ENCODE measurements around the gene PPM1L. TPM values are rescaled to one million over a fixed set of nuclear protein-coding genes. Genes with fewer than 3 reads are reported as not detected.

Gene PPM1L
- total RNA-seq, 1 experiment from 2014 or later = 13.2 TPM

DNA sequence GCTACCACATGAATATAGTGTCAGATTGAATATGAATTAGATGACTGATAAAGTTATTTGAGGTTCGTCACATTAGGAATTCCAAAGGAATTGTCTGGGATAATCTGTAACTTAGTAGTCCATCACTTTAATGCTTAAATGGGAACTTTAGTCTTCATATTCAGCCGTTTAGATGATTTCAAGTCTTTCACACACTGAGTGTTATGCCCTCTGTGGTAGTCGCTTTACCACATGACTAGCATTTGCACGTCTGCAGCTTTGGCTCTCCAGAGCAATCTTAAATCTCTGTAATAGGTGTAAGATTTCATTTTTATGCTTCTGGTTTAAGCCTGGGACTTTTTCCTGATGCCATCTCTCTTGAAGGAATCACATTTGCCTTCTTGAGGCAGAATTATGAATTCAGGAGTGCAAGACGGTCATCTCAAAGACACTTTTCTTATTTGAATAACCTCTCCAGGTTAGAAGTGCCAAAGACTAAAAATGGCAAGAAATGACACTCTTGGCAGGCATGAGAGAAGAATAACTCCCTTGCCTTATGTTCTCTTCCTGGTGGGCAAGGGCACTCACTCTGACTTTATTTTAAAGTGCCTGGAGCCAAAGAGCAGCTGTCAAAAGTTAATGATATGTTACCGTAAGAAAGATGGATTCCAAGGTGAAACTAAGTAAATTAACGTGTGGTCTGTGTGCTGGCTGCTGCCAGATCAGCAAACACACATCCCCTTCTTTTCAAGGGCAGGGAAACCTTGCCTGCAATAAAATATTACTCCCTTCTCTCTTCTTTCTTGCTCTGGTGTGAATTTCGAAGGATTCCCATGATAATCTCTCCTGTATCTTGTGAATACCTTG, 195.8 kb downstream of the PPM1L start:
- ChIA-PET POLR2A (no interaction called here), RAD21 (ENCODE audit: low non-redundant PET in 1 of 2, low total read pairs in 2 of 2, uncharacterized antibody in 2 of 2, unreplicated experiment in 2 of 2) (no interaction called here), CTCF (no interaction called here)
- Histone ChIP-seq H3K36me3 (ENCODE audit: control insufficient read depth in 1 of 2, insufficient read depth in 2 of 2, low read length in 2 of 2) (no peaks in the 10 kb centered on the region), H3K9ac (ENCODE audit: low read length) (no peak overlapping the region), H3K4me2 (ENCODE audit: low read length) (no peak overlapping the region), H2AFZ (ENCODE audit: low read depth, low read length, poor library complexity, severe bottlenecking) (no peak overlapping the region), H3K27ac (ENCODE audit: low read depth, low read length) (no peak overlapping the region), H3K79me2 (ENCODE audit: insufficient read depth, low read length) (no peaks in the 10 kb centered on the region), H4K20me1 (ENCODE audit: insufficient read depth) (no peaks in the 10 kb centered on the region), H3K9me2 (ENCODE audit: insufficient read depth) (no peaks in the 10 kb centered on the region; the same call in 1 of the 2 replicates), H3K4me3 (replicated peaks in 1 of 2; ENCODE audit: low read depth in 1 of 2, low read length in 2 of 2) (no peak overlapping the region), H3K4me1 (ENCODE audit: control insufficient read depth in 1 of 2, insufficient read depth in 2 of 2, low read length in 2 of 2) (no peaks in the 10 kb centered on the region), H3K27me3 (ENCODE audit: insufficient read depth, low read length) (no peaks in the 10 kb centered on the region), H3K9me3 (ENCODE audit: control insufficient read depth in 1 of 2, insufficient read depth in 1 of 2, low read depth in 1 of 2, low read length in 2 of 2) (no peaks in the 10 kb centered on the region)
- ATAC-seq (no peak), DNase-seq (ENCODE audit: low read depth, low spot score) (no peak)
- intact Hi-C loops (cut with micrococcal nuclease) = no loop called here
- no peak for TF ChIP-seq POLR2AphosphoS5 (IDR thresholded peaks at IDR 0.05; ENCODE audit: low read depth, low read length)
- BruUV-seq (replicated peaks) = no TSS peak

DNA sequence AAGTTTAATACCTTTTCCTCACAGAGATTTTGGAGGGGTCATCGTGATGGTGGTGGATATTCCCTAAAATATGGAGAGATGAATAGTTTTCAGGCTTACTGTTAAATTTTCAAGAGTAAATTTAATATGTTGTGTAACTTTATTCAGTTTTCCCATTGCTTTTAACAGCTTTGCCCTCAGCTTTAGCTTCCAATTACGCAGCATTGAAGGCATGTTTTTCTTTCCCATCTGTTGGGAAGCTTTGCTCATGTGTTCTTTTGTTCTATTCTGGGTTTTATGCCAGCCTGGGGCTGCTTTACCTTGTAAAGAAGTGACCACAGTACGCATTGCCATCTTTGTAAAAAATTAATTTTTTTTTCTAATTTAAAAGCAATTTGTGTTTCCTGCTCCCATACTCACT, 197.7 kb downstream of the PPM1L start:
- no peaks in the 10 kb centered on the region for H3K36me3 ChIP-seq (ENCODE audit: control insufficient read depth in 1 of 2, insufficient read depth in 2 of 2, low read length in 2 of 2)
- ChIA-PET POLR2A (no interaction called here), RAD21 (ENCODE audit: low non-redundant PET in 1 of 2, low total read pairs in 2 of 2, uncharacterized antibody in 2 of 2, unreplicated experiment in 2 of 2) (no interaction called here), CTCF (no interaction called here)
- H3K79me2 ChIP-seq (ENCODE audit: insufficient read depth, low read length) = no peaks in the 10 kb centered on the region
- H2AFZ ChIP-seq (ENCODE audit: low read depth, low read length, poor library complexity, severe bottlenecking) = no peak overlapping the region
- DNase-seq (ENCODE audit: low read depth, low spot score) = no peak
- H3K4me3 ChIP-seq (replicated peaks in 1 of 2; ENCODE audit: low read depth in 1 of 2, low read length in 2 of 2) = no peak overlapping the region
- no peaks in the 10 kb centered on the region for H3K4me1 ChIP-seq (ENCODE audit: control insufficient read depth in 1 of 2, insufficient read depth in 2 of 2, low read length in 2 of 2)
- H4K20me1 ChIP-seq (ENCODE audit: insufficient read depth) = no peaks in the 10 kb centered on the region
- no peak overlapping the region for H3K4me2 ChIP-seq (ENCODE audit: low read length)
- no peak overlapping the region for H3K9ac ChIP-seq (ENCODE audit: low read length)
- TF ChIP-seq JUND (IDR thresholded peaks at IDR 0.05) (no peak), ZFX (IDR thresholded peaks at IDR 0.05) (no peak)
- TF ChIP-seq, protein P1, sequence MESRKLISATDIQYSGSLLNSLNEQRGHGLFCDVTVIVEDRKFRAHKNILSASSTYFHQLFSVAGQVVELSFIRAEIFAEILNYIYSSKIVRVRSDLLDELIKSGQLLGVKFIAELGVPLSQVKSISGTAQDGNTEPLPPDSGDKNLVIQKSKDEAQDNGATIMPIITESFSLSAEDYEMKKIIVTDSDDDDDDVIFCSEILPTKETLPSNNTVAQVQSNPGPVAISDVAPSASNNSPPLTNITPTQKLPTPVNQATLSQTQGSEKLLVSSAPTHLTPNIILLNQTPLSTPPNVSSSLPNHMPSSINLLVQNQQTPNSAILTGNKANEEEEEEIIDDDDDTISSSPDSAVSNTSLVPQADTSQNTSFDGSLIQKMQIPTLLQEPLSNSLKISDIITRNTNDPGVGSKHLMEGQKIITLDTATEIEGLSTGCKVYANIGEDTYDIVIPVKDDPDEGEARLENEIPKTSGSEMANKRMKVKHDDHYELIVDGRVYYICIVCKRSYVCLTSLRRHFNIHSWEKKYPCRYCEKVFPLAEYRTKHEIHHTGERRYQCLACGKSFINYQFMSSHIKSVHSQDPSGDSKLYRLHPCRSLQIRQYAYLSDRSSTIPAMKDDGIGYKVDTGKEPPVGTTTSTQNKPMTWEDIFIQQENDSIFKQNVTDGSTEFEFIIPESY (IDR thresholded peaks at IDR 0.05; ENCODE audit: extremely low read depth, insufficient replicate concordance, low read length) = no peak
- no peak for ATAC-seq
- intact Hi-C loops (cut with micrococcal nuclease) = no loop called here
- H3K27me3 ChIP-seq (ENCODE audit: insufficient read depth, low read length) = no peaks in the 10 kb centered on the region
- no peaks in the 10 kb centered on the region for H3K9me3 ChIP-seq (ENCODE audit: control insufficient read depth in 1 of 2, insufficient read depth in 1 of 2, low read depth in 1 of 2, low read length in 2 of 2)
- H3K9me2 ChIP-seq (ENCODE audit: insufficient read depth) = no peaks in the 10 kb centered on the region
- no TSS peak for BruUV-seq (replicated peaks)
- no peak overlapping the region for H3K27ac ChIP-seq (ENCODE audit: low read depth, low read length)

Measured in HCT116 (cell line).